H1 (cell line): Measurements from ENCODE around the gene RPL32. TPM values are rescaled to one million over a fixed set of nuclear protein-coding genes. Genes with fewer than 3 reads are reported as not detected.

Experiments
- CEBPB ChIP-seq: IDR thresholded peaks from 2 replicates; pipeline ENCODE4 v1.6.1; 2012; ENCODE audit warnings: low read depth, low read length
- CHD1 ChIP-seq: IDR thresholded peaks from 2 replicates; pipeline ENCODE4 v1.6.1; 2012; ENCODE audit warnings: low read depth, low read length, improper control_type of control experiment
- CHD7 ChIP-seq: fragments of 300-600 bp; sonication (generic); IDR thresholded peaks from 2 replicates; pipeline ENCODE4 v1.7.1; 2012; ENCODE audit warnings: low read length, moderate library complexity, mild to moderate bottlenecking, inconsistent platforms; ENCODE audit not compliant: insufficient replicate concordance
- E2F6 ChIP-seq: IDR thresholded peaks from 2 replicates; pipeline ENCODE4 v1.6.1; 2012; ENCODE audit warnings: inconsistent platforms
- EGR1 ChIP-seq: IDR thresholded peaks from 2 replicates; pipeline ENCODE4 v1.6.1; 2011; ENCODE audit warnings: low read depth, low read length, borderline replicate concordance
- NANOG ChIP-seq: IDR thresholded peaks from 2 replicates; pipeline ENCODE4 v1.6.1; 2011; ENCODE audit warnings: low read length, low read depth, mild to moderate bottlenecking, inconsistent platforms; ENCODE audit not compliant: insufficient read depth, poor library complexity, severe bottlenecking
- PHF8 ChIP-seq: fragments of 200-600 bp; sonication (generic); conservative IDR thresholded peaks from 2 replicates; pipeline ENCODE4 v1.7.1; 2012; ENCODE audit warnings: low read depth, mild to moderate bottlenecking, inconsistent platforms, low read length, moderate library complexity
- RBBP5 ChIP-seq: IDR thresholded peaks from 2 replicates; pipeline ENCODE4 v1.7.1; 2012; ENCODE audit warnings: low read depth, mild to moderate bottlenecking, inconsistent platforms, low read length, moderate library complexity, borderline replicate concordance
- SAP30 ChIP-seq: fragments of 300-600 bp; sonication (generic); IDR thresholded peaks from 2 replicates; pipeline ENCODE4 v1.7.1; 2012; ENCODE audit warnings: low read length, moderate library complexity, mild to moderate bottlenecking, inconsistent platforms; ENCODE audit not compliant: insufficient read depth, insufficient replicate concordance
- polyA plus RNA-seq, 7 experiments: library from polyadenylated mRNA; depleted of rRNA in 3 of 7; stranded (reverse) in 5 of 7; unstranded in 2 of 7; fragments of >200 nt in 5 of 7; fragments of 200-250 nt in 2 of 7; gene quantifications; 1 replicate in 5 of 7; 2 replicates in 1 of 7; 4 replicates in 1 of 7; pipeline versions ENCODE4 v1.2.1 to v1.2.3, GENCODE V29; 2011 to 2013; ENCODE audit warnings: missing spikeins in 2 of 7, mixed read lengths in 2 of 7
- total RNA-seq: library from RNA; stranded (reverse); fragmentation: NEBNext Ultra II Directional; extraction: Animal tissue kit (Norgen Biotek cat#: 25700); gene quantifications from 2 replicates; pipeline ENCODE4 v1.2.1, GENCODE V29; 2021

The RPL32 gene
- total and polyA plus RNA-seq, 2 of the 8 experiments (the other 6 are each of a cell fraction or from before 2014, with no cell fraction given): 1,443 to 2,043 TPM

GRCh38 chr3:12810013-12810780 lies 31.2 kb downstream of the RPL32 start (continued):
- TF ChIP-seq NANOG (peak; percentile 1), CHD7 (no peak), RBBP5 (no peak; the same call in 1 of the 2 replicates), SAP30 (no peak), PHF8 (peak; percentile 63; the same call in 1 of the 2 replicates), CHD1 (no peak), E2F6 (no peak), EGR1 (no peak), CEBPB (no peak)
